Breast epithelium (tissue), 4 donors: Measurements from ENCODE around the gene TMPRSS5. TPM values are rescaled to one million over a fixed set of nuclear protein-coding genes. Genes with fewer than 3 reads are reported as not detected.
A peak's percentile ranks its signal among the peaks of the same experiment; 100 is the strongest.

Source experiments
- DNase-seq, 2 donors: peaks; one replicate each; pipeline ENCODE4 v3.0.0-alpha.2; 2019; ENCODE audit warnings: low spot score in 2 of 2
- H3K27ac ChIP-seq, 2 donors: fragments of 200-600 bp; sonication (generic) in 1 of 2; one replicate each; pipeline ENCODE4 v1.5.1; 2016 to 2019; ENCODE audit warnings: mild to moderate bottlenecking in 1 of 2
- H3K27me3 ChIP-seq, 2 donors: fragments of 200-600 bp; sonication (generic) in 1 of 2; one replicate each; pipeline versions ENCODE4 v1.5.1 to v1.6.0; 2017 to 2019; ENCODE audit warnings: control low read depth in 1 of 2, mild to moderate bottlenecking in 1 of 2
- H3K36me3 ChIP-seq: fragments of 200-600 bp; one replicate; pipeline ENCODE4 v1.5.1; 2019
- H3K4me1 ChIP-seq, 2 donors: fragments of 200-600 bp; sonication (generic); one replicate each; pipeline ENCODE4 v1.5.1; 2016 to 2019; ENCODE audit warnings: control low read depth in 1 of 2
- H3K4me3 ChIP-seq, 3 donors: fragments of 200-600 bp; sonication (generic); 1 replicate in 2 of 3; 2 replicates in 1 of 3; pipeline ENCODE4 v1.5.1; 2016 to 2019; ENCODE audit warnings: mild to moderate bottlenecking in 3 of 3, moderate library complexity in 2 of 3
- H3K9me3 ChIP-seq, 2 donors: fragments of 200-600 bp; sonication (generic) in 1 of 2; one replicate each; pipeline ENCODE4 v1.5.1; 2016 to 2019; ENCODE audit warnings: control low read depth in 1 of 2
- CTCF ChIP-seq, 3 donors: fragments of 450-650 bp; IDR thresholded peaks; one replicate each; pipeline ENCODE4 v1.5.1; 2016 to 2017; ENCODE audit warnings: antibody characterized with exemption in 3 of 3, mild to moderate bottlenecking in 3 of 3, moderate library complexity in 3 of 3
- POLR2A ChIP-seq: fragments of 450-650 bp; IDR thresholded peaks from one replicate; pipeline ENCODE4 v1.6.1; 2016; ENCODE audit warnings: antibody characterized with exemption, mild to moderate bottlenecking, moderate library complexity
- POLR2AphosphoS5 ChIP-seq, 3 donors: sonication (generic); formaldehyde crosslinking; IDR thresholded peaks; one replicate each; pipeline ENCODE4 v1.6.1; 2017; ENCODE audit warnings: antibody characterized with exemption in 3 of 3
- intact Hi-C: fragments of 100-400 bp; cut with DNase I; formaldehyde crosslinking; loops from one replicate; pipeline ENCODE4 v1.15.1; 2023; ENCODE audit warnings: low total_unique reads
- total RNA-seq, 3 donors: library from RNA; depleted of rRNA; stranded (reverse); fragments of >200 nt; gene quantifications; one replicate each; pipeline ENCODE4 v1.1.0, GENCODE V29; 2016

TMPRSS5 gene
- total RNA-seq, 3 donors from 2014 or later: 1.6 to 11.3 (median 4.9) TPM

DNA sequence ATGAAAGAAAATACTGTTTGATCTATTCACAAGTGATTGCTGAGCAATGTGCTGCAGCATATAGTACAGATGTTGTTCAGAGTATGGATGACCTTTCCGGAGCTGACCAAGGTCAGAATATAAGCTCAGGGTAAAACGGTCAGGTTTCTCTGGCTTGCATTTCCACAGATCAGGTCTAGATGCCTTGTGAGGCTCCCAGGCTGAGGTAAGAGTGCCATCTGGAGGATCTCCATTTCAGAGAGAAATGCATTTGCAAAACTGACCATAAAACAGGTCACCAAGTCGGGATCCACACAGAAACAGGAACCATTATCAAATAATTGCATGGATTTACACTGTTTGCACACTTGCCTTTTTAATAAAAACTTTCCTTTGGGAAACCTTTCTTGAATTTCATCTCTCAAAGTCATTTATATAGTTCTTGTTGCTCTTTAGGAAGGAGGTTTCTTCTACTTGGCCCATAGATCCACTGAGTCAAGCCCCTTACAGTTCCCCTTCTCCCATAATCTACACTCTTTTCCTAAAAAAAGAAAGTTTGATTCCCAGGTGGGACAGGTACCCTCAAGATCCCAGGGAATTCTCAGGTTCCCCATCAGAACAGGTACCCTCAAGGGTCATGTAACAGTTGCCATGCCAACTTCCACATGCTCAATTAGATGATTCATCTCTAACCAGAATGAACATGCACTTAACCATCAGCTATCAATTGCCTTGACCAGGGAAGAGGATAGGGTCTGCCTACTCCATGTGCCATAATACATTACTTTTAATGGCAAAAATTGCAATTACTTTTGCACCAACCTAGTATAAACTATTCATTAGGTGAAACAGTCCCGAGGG, 25.0 kb upstream of the TMPRSS5 start:
- DNase-seq: no peak
- Histone ChIP-seq H3K27me3 (no peaks in the 10 kb centered on the region), H3K4me1 (no peaks in the 10 kb centered on the region), H3K9me3 (no peaks in the 10 kb centered on the region), H3K27ac (no peak overlapping the region), H3K36me3 (no peaks in the 10 kb centered on the region), H3K4me3 (no peak overlapping the region)
- intact Hi-C loops: no loop called here
- peak in 2 of 3 donors; percentile 45 to 53 for TF ChIP-seq CTCF (IDR thresholded peaks at IDR 0.05)
- no peak for TF ChIP-seq POLR2AphosphoS5 (IDR thresholded peaks at IDR 0.05)
- TF ChIP-seq POLR2A: no peak

- H3K9me3 ChIP-seq: no peaks in the 10 kb centered on the region
- H3K27ac ChIP-seq: no peak overlapping the region
- no peak for DNase-seq
- H3K27me3 ChIP-seq: no peaks in the 10 kb centered on the region
- intact Hi-C loops: no loop called here
- H3K4me1 ChIP-seq: no peaks in the 10 kb centered on the region
- H3K4me3 ChIP-seq: no peak overlapping the region
- no peaks in the 10 kb centered on the region for H3K36me3 ChIP-seq
- TF ChIP-seq POLR2A (no peak), POLR2AphosphoS5 (IDR thresholded peaks at IDR 0.05) (no peak), CTCF (IDR thresholded peaks at IDR 0.05) (no peak)
Measured at GRCh38 chr11:113729456-113729855, 23.3 kb upstream of the TMPRSS5 start.

DNA sequence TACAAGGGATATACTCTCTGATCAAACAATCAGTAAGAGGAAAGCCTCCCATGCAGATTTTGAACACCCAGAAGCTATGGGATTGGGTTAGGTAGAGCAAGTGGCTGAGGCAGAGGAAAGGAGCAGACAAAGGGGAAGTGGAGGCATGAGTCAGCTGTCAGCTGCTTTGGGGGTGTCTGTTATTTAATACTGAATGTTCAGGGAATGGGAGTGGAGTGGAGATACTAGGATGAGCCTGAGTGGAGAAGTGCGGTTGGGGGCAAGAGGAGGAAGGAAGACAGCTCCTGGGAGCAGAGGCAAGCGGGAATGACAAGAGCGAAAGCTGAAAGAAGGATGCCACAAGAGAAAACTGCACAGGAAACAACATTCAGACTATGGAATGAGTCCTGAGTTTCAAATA, 22.7 kb upstream of the TMPRSS5 start:
- no peak for DNase-seq
- no peaks in the 10 kb centered on the region for H3K9me3 ChIP-seq
- no peaks in the 10 kb centered on the region for H3K36me3 ChIP-seq
- no peaks in the 10 kb centered on the region for H3K4me1 ChIP-seq
- H3K27ac ChIP-seq: no peak overlapping the region
- intact Hi-C loops: no loop called here
- H3K4me3 ChIP-seq: no peak overlapping the region
- no peaks in the 10 kb centered on the region for H3K27me3 ChIP-seq
- TF ChIP-seq POLR2AphosphoS5 (IDR thresholded peaks at IDR 0.05) (no peak), CTCF (IDR thresholded peaks at IDR 0.05) (no peak), POLR2A (no peak)

DNA sequence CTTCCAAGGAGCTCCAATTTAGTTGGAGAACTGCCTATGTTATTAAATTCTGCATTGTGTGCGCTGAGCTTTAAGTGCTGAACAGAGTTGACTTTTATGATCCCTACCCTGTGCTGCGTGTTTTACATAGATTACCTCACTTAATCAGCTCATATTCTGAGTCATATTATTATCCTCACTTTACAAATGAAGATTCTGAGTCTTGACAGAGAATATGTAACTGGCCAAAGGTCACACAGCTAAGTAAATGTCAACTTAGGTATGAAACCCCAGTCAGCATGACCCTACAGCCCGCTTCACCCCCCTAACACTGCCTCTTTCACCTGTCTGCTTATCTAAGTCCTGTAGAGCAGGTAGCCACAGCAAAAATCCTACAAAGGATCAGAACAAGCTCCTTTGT, 19.8 kb upstream of the TMPRSS5 start:
- TF ChIP-seq POLR2AphosphoS5 (IDR thresholded peaks at IDR 0.05) (no peak), POLR2A (no peak), CTCF (IDR thresholded peaks at IDR 0.05) (no peak)
- no peaks in the 10 kb centered on the region for H3K4me1 ChIP-seq
- no peaks in the 10 kb centered on the region for H3K9me3 ChIP-seq
- DNase-seq: no peak
- H3K27me3 ChIP-seq: no peaks in the 10 kb centered on the region
- no peak overlapping the region for H3K4me3 ChIP-seq
- H3K27ac ChIP-seq: no peak overlapping the region
- no peaks in the 10 kb centered on the region for H3K36me3 ChIP-seq
- intact Hi-C loops: no loop called here

DNA sequence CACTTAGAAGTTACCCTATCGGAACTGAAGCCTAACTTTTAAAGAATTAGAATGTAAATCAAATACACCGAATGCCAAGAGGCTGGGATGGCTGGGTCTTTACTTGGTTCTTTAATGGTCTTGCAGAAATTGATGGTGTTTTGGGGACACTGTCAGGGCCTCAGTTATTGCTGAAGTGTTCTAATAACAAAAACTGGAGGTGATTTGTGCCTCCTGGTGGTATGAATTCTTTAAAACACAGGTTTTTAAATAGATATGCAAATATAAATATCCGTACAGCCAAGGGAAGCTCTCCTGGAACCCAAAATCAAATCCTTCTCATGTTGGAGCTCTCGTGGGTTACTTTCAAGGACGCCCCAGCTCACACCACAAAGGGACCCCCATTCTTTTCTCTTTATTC, 19.3 kb upstream of the TMPRSS5 start:
- no peak for TF ChIP-seq CTCF (IDR thresholded peaks at IDR 0.05)
- TF ChIP-seq POLR2A: no peak
- no peak for TF ChIP-seq POLR2AphosphoS5 (IDR thresholded peaks at IDR 0.05)
- H3K36me3 ChIP-seq: no peaks in the 10 kb centered on the region
- DNase-seq: no peak
- intact Hi-C loops: no loop called here
- H3K4me1 ChIP-seq: no peaks in the 10 kb centered on the region
- no peaks in the 10 kb centered on the region for H3K27me3 ChIP-seq
- no peaks in the 10 kb centered on the region for H3K9me3 ChIP-seq
- no peak overlapping the region for H3K4me3 ChIP-seq
- H3K27ac ChIP-seq: no peak overlapping the region
